ENCODE data around the gene FSCN2. TPM values are rescaled to one million over a fixed set of nuclear protein-coding genes. Genes with fewer than 3 reads are reported as not detected.

FSCN2 gene
- total RNA-seq, 2 donors from 2014 or later: 1.0 to 1.8 TPM

DNA sequence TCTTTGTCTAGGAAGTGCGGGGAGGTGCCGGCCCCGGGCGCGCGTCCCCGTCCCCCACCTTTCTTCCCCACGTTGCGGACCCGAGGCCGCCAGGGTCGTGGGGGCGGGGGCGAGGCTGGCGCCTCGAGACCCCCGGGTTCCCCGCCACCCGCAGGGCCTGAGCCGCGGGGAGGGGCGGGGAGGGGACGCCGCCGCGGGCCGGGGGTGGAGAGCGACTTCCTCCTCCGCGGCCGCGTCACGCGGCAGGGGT, 13.8 kb upstream of the FSCN2 start:
- no peak for DNase-seq
- WGBS, 2 experiments (ENCODE audit: insufficient coverage in 1 of 2, insufficient read length in 1 of 2): 0% methylated on average over 1 to 34 of the region's 34 CpGs
- peaks cover 10% of the 10 kb centered on the region for H3K4me1 ChIP-seq (ENCODE audit: control insufficient read depth, insufficient read depth, low read length)
- H3K4me3 ChIP-seq (ENCODE audit: low read length): peak overlapping the region; percentile 88
- peak overlapping the region; percentile 96 for H3K27ac ChIP-seq (ENCODE audit: low read depth, low read length)
- Mint-ChIP-seq H3K4me1 (peaks cover 26% of the 10 kb centered on the region), H3K4me3 (peak overlapping the region; percentile 98), H3K9me3 (peaks cover 6% of the 10 kb centered on the region), H3K27ac (peak overlapping the region; percentile 86), H3K27me3 (ENCODE audit: insufficient read depth) (no peaks in the 10 kb centered on the region), H3K36me3 (ENCODE audit: low read depth) (peaks cover 34% of the 10 kb centered on the region)
- H3K9ac ChIP-seq (ENCODE audit: extremely low read depth, low read length, poor library complexity, severe bottlenecking): peak overlapping the region; percentile 97
- H3K27me3 ChIP-seq (ENCODE audit: control insufficient read depth, insufficient read depth, low read length, poor library complexity, severe bottlenecking): no peaks in the 10 kb centered on the region
- H3K9me3 ChIP-seq (ENCODE audit: control insufficient read depth, low read length): no peaks in the 10 kb centered on the region
- peaks cover 37% of the 10 kb centered on the region for H3K36me3 ChIP-seq (ENCODE audit: control insufficient read depth, insufficient read depth, low read length)
- TF ChIP-seq, protein P1, sequence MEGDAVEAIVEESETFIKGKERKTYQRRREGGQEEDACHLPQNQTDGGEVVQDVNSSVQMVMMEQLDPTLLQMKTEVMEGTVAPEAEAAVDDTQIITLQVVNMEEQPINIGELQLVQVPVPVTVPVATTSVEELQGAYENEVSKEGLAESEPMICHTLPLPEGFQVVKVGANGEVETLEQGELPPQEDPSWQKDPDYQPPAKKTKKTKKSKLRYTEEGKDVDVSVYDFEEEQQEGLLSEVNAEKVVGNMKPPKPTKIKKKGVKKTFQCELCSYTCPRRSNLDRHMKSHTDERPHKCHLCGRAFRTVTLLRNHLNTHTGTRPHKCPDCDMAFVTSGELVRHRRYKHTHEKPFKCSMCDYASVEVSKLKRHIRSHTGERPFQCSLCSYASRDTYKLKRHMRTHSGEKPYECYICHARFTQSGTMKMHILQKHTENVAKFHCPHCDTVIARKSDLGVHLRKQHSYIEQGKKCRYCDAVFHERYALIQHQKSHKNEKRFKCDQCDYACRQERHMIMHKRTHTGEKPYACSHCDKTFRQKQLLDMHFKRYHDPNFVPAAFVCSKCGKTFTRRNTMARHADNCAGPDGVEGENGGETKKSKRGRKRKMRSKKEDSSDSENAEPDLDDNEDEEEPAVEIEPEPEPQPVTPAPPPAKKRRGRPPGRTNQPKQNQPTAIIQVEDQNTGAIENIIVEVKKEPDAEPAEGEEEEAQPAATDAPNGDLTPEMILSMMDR (conservative IDR thresholded peaks at IDR 0.05): no peak

DNA sequence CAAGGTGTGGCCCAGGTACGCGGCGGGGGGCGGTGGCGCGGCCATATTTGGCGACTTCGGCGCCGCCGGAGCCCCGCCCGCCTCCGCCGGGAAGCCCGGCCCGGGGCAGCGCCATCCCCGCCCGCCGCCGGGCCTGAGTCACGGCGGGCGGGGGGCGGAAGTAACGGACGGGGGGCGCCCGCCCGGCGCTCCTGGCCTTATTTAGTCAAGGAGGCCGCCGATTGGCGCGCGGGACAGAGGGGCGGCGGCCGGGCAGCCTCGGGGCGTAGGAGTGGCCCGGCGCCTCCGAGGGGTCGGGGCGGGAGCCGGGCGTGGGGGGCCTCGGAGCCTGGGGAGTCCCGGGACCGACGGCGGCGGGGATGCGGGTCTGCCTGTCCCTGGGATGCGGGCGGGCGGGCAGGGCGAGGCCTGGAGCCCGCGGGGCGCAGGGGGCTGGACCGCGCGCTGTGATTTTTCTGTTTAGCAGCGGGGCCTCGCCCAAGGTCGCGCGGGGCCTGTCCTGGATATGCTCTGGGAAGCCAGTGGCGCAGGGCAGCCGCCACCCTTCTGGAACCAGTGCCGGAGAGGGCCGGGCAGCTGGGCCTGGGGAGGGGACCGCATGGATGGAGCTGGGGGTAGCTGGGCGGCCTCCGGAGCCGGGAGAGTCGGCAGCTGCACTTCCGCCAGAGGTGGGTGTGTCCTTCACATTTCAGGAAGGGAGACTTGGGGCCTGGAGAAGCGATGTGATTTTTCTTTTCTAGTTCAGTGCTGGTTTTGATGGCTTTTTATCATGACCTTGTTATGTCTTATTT, 13.2 kb upstream of the FSCN2 start:
- Histone ChIP-seq H3K27ac (ENCODE audit: low read depth, low read length) (peak overlapping the region; percentile 96), H3K36me3 (ENCODE audit: control insufficient read depth, insufficient read depth, low read length) (peaks cover 32% of the 10 kb centered on the region), H3K9ac (ENCODE audit: extremely low read depth, low read length, poor library complexity, severe bottlenecking) (peak overlapping the region; percentile 97), H3K9me3 (ENCODE audit: control insufficient read depth, low read length) (no peaks in the 10 kb centered on the region), H3K27me3 (ENCODE audit: control insufficient read depth, insufficient read depth, low read length, poor library complexity, severe bottlenecking) (no peaks in the 10 kb centered on the region), H3K4me3 (ENCODE audit: low read length) (peak overlapping the region; percentile 93), H3K4me1 (ENCODE audit: control insufficient read depth, insufficient read depth, low read length) (peaks cover 14% of the 10 kb centered on the region)
- Mint-ChIP-seq H3K27ac (peak overlapping the region; percentile 76), H3K27me3 (ENCODE audit: insufficient read depth) (no peaks in the 10 kb centered on the region), H3K4me1 (peaks cover 21% of the 10 kb centered on the region), H3K36me3 (ENCODE audit: low read depth) (peaks cover 29% of the 10 kb centered on the region), H3K4me3 (peak overlapping the region; percentile 98), H3K9me3 (peaks cover 6% of the 10 kb centered on the region)
- TF ChIP-seq, protein P1 (conservative IDR thresholded peaks at IDR 0.05): no peak
- 1 to 2% methylated on average over 13 to 82 of the region's 82 CpGs for WGBS, 2 experiments (ENCODE audit: insufficient coverage in 1 of 2, insufficient read length in 1 of 2)
- peak; percentile 96 for DNase-seq

DNA sequence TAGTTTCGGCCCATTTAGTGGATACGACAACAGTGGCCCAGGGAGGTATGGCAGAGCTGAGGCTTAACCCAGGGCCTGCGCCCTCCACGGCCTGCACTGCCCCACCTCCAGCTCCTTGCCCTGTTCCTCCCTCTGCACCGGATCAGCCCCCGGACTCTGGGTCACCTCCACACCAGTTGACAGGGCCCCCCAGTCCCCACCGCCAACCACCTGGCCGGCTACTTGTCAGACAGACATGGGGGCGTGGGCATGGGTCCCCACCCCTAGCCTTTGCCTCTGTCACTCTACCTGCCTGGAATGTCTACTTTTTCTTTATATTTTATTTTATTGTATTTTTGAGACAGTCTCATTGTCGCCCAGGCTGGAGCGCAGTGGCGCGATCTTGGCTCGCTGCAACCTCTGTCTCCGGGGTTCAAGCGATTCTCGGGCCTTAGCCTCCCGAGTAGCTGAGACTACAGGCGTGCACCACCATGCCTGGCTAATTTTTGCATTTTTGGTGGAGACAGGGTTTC, 12.6 kb upstream of the FSCN2 start:
- peak overlapping the region; percentile 98 for H3K4me3 Mint-ChIP-seq
- DNase-seq: no peak
- H3K36me3 Mint-ChIP-seq (ENCODE audit: low read depth): peaks cover 22% of the 10 kb centered on the region
- 61 to 64% methylated on average over 16 to 19 of the region's 19 CpGs for WGBS, 2 experiments (ENCODE audit: insufficient coverage in 1 of 2, insufficient read length in 1 of 2)
- H3K36me3 ChIP-seq (ENCODE audit: control insufficient read depth, insufficient read depth, low read length): peaks cover 26% of the 10 kb centered on the region
- H3K9me3 Mint-ChIP-seq: peaks cover 6% of the 10 kb centered on the region
- peak overlapping the region; percentile 93 for H3K4me3 ChIP-seq (ENCODE audit: low read length)
- peaks cover 4% of the 10 kb centered on the region for H3K27me3 Mint-ChIP-seq (ENCODE audit: insufficient read depth)
- H3K27ac ChIP-seq (ENCODE audit: low read depth, low read length): no peak overlapping the region
- H3K27me3 ChIP-seq (ENCODE audit: control insufficient read depth, insufficient read depth, low read length, poor library complexity, severe bottlenecking): peaks cover 6% of the 10 kb centered on the region
- H3K27ac Mint-ChIP-seq: peak overlapping the region; percentile 76
- H3K4me1 Mint-ChIP-seq: peaks cover 18% of the 10 kb centered on the region
- peak overlapping the region; percentile 60 for H3K9ac ChIP-seq (ENCODE audit: extremely low read depth, low read length, poor library complexity, severe bottlenecking)
- TF ChIP-seq, protein P1 (conservative IDR thresholded peaks at IDR 0.05): no peak
- peaks cover 17% of the 10 kb centered on the region for H3K4me1 ChIP-seq (ENCODE audit: control insufficient read depth, insufficient read depth, low read length)
- no peaks in the 10 kb centered on the region for H3K9me3 ChIP-seq (ENCODE audit: control insufficient read depth, low read length)

All from endodermal cell (in vitro differentiated cells).